HG03095 (cell line): ENCODE data around the gene PPFIBP1.
"Not testable (repeated sequence)": the region's sequence is repeated elsewhere in the genome, so short reads cannot be mapped to it uniquely, and the experiment has no call there.

Experiments
- ATAC-seq: cut with Tn5 transposase; IDR thresholded peaks from one replicate; pipeline ENCODE4 v1.9.1; 2021; ENCODE audit warnings: moderate library complexity; ENCODE audit not compliant: unreplicated experiment

PPFIBP1 gene

GRCh38 chr12:27588776-27589175, 64.8 kb downstream of the PPFIBP1 start:
- ATAC-seq = no peak

- ATAC-seq = no peak
These were observed 65.4 kb downstream of the PPFIBP1 start for GRCh38 chr12:27589419-27589818.

GRCh38 chr12:27591698-27592097, 67.7 kb downstream of the PPFIBP1 start:
- not testable (repeated sequence) for ATAC-seq

- ATAC-seq = peak; percentile 61
These were observed 68.5 kb downstream of the PPFIBP1 start for GRCh38 chr12:27592548-27592947.

GRCh38 chr12:27593266-27593665, 69.3 kb downstream of the PPFIBP1 start:
- no peak for ATAC-seq

- no peak for ATAC-seq
These were observed 71.2 kb downstream of the PPFIBP1 start for GRCh38 chr12:27595231-27595642.

GRCh38 chr12:27598866-27599265, 74.9 kb downstream of the PPFIBP1 start:
- ATAC-seq = not testable (repeated sequence)

- not testable (repeated sequence) for ATAC-seq
These were observed 77.2 kb downstream of the PPFIBP1 start for GRCh38 chr12:27601056-27601828.

- no peak for ATAC-seq
These were observed 78.5 kb downstream of the PPFIBP1 start for GRCh38 chr12:27602516-27602915.

GRCh38 chr12:27604431-27604830, 80.4 kb downstream of the PPFIBP1 start:
- ATAC-seq = no peak

- no peak for ATAC-seq
These were observed 83.0 kb downstream of the PPFIBP1 start for GRCh38 chr12:27606986-27607385.

GRCh38 chr12:27607591-27607990, 83.6 kb downstream of the PPFIBP1 start:
- no peak for ATAC-seq

- ATAC-seq = no peak
These were observed 84.9 kb downstream of the PPFIBP1 start for GRCh38 chr12:27608890-27609289.

- ATAC-seq = no peak
These were observed 86.4 kb downstream of the PPFIBP1 start for GRCh38 chr12:27610374-27610773.

GRCh38 chr12:27614386-27614785, 90.4 kb downstream of the PPFIBP1 start:
- ATAC-seq = no peak

- ATAC-seq = no peak
These were observed 90.9 kb downstream of the PPFIBP1 start for GRCh38 chr12:27614866-27615265.

- ATAC-seq = no peak
These were observed 91.4 kb downstream of the PPFIBP1 start for GRCh38 chr12:27615331-27615891.

- no peak for ATAC-seq
These were observed 92.5 kb downstream of the PPFIBP1 start for GRCh38 chr12:27616356-27617142.

GRCh38 chr12:27618836-27619235, 94.8 kb downstream of the PPFIBP1 start:
- no peak for ATAC-seq

- no peak for ATAC-seq
These were observed 95.3 kb downstream of the PPFIBP1 start for GRCh38 chr12:27619308-27619707.

GRCh38 chr12:27620121-27620520, 96.1 kb downstream of the PPFIBP1 start:
- no peak for ATAC-seq
